ENCODE measurements around the gene HDAC10. TPM values are rescaled to one million over a fixed set of nuclear protein-coding genes. Genes with fewer than 3 reads are reported as not detected.
A peak's percentile ranks its signal among the peaks of the same experiment; 100 is the strongest.

Gene HDAC10
- total RNA-seq, 5 donors from 2014 or later (not counting 1 experiment from before 2014, with no cell fraction given): 101 to 152 (median 128) TPM

- peaks cover 10% of the 10 kb centered on the region for H3K36me3 Mint-ChIP-seq
- peaks cover 14 to 29% of the 10 kb centered on the region in 2 donors for H3K36me3 ChIP-seq (ENCODE audit: control insufficient read depth in 2 of 2, extremely low read depth in 1 of 2, insufficient read depth in 1 of 2, low read length in 1 of 2)
- no peaks in the 10 kb centered on the region for H3K27me3 Mint-ChIP-seq
- H3K4me1 Mint-ChIP-seq: peaks cover 23 to 37% (median 31%) of the 10 kb centered on the region in 3 donors
- ATAC-seq (replicated peaks in 1 of 4) (no peak), DNase-seq (no peak)
- H3K27ac Mint-ChIP-seq: no peak overlapping the region
- no peaks in the 10 kb centered on the region for H3K9me3 ChIP-seq
- peaks cover 11 to 76% of the 10 kb centered on the region in 2 experiments for H3K4me1 ChIP-seq (ENCODE audit: control insufficient read depth in 1 of 2, extremely low read depth in 1 of 2, insufficient read depth in 2 of 2, low read length in 2 of 2)
- no peak overlapping the region for H3K4me3 ChIP-seq (ENCODE audit: control insufficient read depth in 1 of 2, extremely low read depth in 1 of 2, low read length in 1 of 2)
- no peaks in the 10 kb centered on the region for H3K27me3 ChIP-seq (replicated peaks in 1 of 2; ENCODE audit: control insufficient read depth in 2 of 2, extremely low read depth in 1 of 2, insufficient read depth in 2 of 2, low read length in 1 of 2)
- ChIA-PET POLR2A (interaction anchor here (0.5 to 1.0 kb wide), 2 partner anchors 57 to 77 kb away, joined by 3 to 5 read pairs; no protein-coding TSS in a partner anchor), CTCF (no interaction called here)
- H3K9me3 Mint-ChIP-seq: no peaks in the 10 kb centered on the region
- peak overlapping the region in 2 of 3 donors; percentile 13 to 91 for H3K4me3 Mint-ChIP-seq
- WGBS (ENCODE audit: insufficient coverage): 94% methylated on average over 22 of the region's 29 CpGs
- peak overlapping the region; percentile 27 for H3K27ac ChIP-seq (ENCODE audit: low read length)
These were observed 2.6 kb downstream of the HDAC10 start for GRCh38 chr22:50248196-50249081.

- Histone ChIP-seq H3K9me3 (no peaks in the 10 kb centered on the region), H3K27ac (ENCODE audit: low read length) (peak overlapping the region; percentile 27), H3K27me3 (replicated peaks in 1 of 2; ENCODE audit: control insufficient read depth in 2 of 2, extremely low read depth in 1 of 2, insufficient read depth in 2 of 2, low read length in 1 of 2) (no peaks in the 10 kb centered on the region), H3K4me3 (ENCODE audit: control insufficient read depth in 1 of 2, extremely low read depth in 1 of 2, low read length in 1 of 2) (no peak overlapping the region), H3K4me1 (ENCODE audit: control insufficient read depth in 1 of 2, extremely low read depth in 1 of 2, insufficient read depth in 2 of 2, low read length in 2 of 2) (peaks cover 16 to 83% of the 10 kb centered on the region in 2 experiments), H3K36me3 (ENCODE audit: control insufficient read depth in 2 of 2, extremely low read depth in 1 of 2, insufficient read depth in 1 of 2, low read length in 1 of 2) (peaks cover 14 to 29% of the 10 kb centered on the region in 2 donors)
- no peaks in the 10 kb centered on the region for H3K9me3 Mint-ChIP-seq
- H3K27ac Mint-ChIP-seq: peak overlapping the region; percentile 28 to 76
- H3K4me1 Mint-ChIP-seq: peaks cover 28 to 41% (median 34%) of the 10 kb centered on the region in 3 donors
- H3K36me3 Mint-ChIP-seq: peaks cover 10% of the 10 kb centered on the region
- 68% methylated on average over 16 of the region's 16 CpGs for WGBS (ENCODE audit: insufficient coverage)
- no peak for ATAC-seq (replicated peaks in 1 of 4)
- ChIA-PET POLR2A (interaction anchor here in 1 of 2 donors (1.0 kb wide), 1 partner anchor 57 kb away, joined by 3 read pairs; no protein-coding TSS in a partner anchor), CTCF (no interaction called here)
- DNase-seq: peak in 28 of 35 experiments; percentile 25 to 76 (median 45)
- H3K4me3 Mint-ChIP-seq: peak overlapping the region; percentile 13 to 91 (median 41)
- no peaks in the 10 kb centered on the region for H3K27me3 Mint-ChIP-seq
These were observed 3.3 kb downstream of the HDAC10 start for GRCh38 chr22:50247748-50248147.

- H3K4me1 Mint-ChIP-seq: peaks cover 40 to 49% (median 42%) of the 10 kb centered on the region in 3 donors
- H3K4me1 ChIP-seq (ENCODE audit: control insufficient read depth in 1 of 2, extremely low read depth in 1 of 2, insufficient read depth in 2 of 2, low read length in 2 of 2): peaks cover 22 to 87% of the 10 kb centered on the region in 2 experiments
- WGBS (ENCODE audit: insufficient coverage): 96% methylated on average over 14 of the region's 20 CpGs
These were observed 4.6 kb downstream of the HDAC10 start for GRCh38 chr22:50246242-50247175.

GRCh38 chr22:50245214-50246072 lies 5.6 kb downstream of the HDAC10 start:
- peaks cover 20 to 92% of the 10 kb centered on the region in 2 experiments for H3K4me1 ChIP-seq (ENCODE audit: control insufficient read depth in 1 of 2, extremely low read depth in 1 of 2, insufficient read depth in 2 of 2, low read length in 2 of 2)
- H3K36me3 Mint-ChIP-seq: peaks cover 12% of the 10 kb centered on the region
- no peaks in the 10 kb centered on the region for H3K9me3 Mint-ChIP-seq
- H3K36me3 ChIP-seq (ENCODE audit: control insufficient read depth in 2 of 2, extremely low read depth in 1 of 2, insufficient read depth in 1 of 2, low read length in 1 of 2): peaks cover 14 to 29% of the 10 kb centered on the region in 2 donors
- ChIA-PET CTCF (no interaction called here), POLR2A (interaction anchor here in 1 of 2 donors (0.7 kb wide), 1 partner anchor 22 kb away, joined by 3 read pairs; no protein-coding TSS in a partner anchor)
- H3K4me1 Mint-ChIP-seq: peaks cover 47 to 54% (median 50%) of the 10 kb centered on the region in 3 donors
- peak; percentile 39 to 51 (median 44) for ATAC-seq (replicated peaks in 1 of 4)
- peak overlapping the region; percentile 91 to 97 (median 95) for H3K4me3 Mint-ChIP-seq
- H3K4me3 ChIP-seq (ENCODE audit: control insufficient read depth in 1 of 2, extremely low read depth in 1 of 2, low read length in 1 of 2): peak overlapping the region; percentile 77 to 82
- H3K27me3 ChIP-seq (replicated peaks in 1 of 2; ENCODE audit: control insufficient read depth in 2 of 2, extremely low read depth in 1 of 2, insufficient read depth in 2 of 2, low read length in 1 of 2): no peaks in the 10 kb centered on the region
- H3K27me3 Mint-ChIP-seq: no peaks in the 10 kb centered on the region
- 17% methylated on average over 25 of the region's 53 CpGs for WGBS (ENCODE audit: insufficient coverage)
- peak in 1 of 35 experiments; percentile 34 for DNase-seq
- H3K9me3 ChIP-seq: no peaks in the 10 kb centered on the region
- H3K27ac ChIP-seq (ENCODE audit: low read length): peak overlapping the region; percentile 91
- peak overlapping the region; percentile 99 to 100 for H3K27ac Mint-ChIP-seq

More at GRCh38 chr22:50246242-50247175, 4.6 kb downstream of the HDAC10 start:
- ATAC-seq (replicated peaks in 1 of 4) (no peak), DNase-seq (no peak)
- POLR2A ChIA-PET: interaction anchor here in 1 of 2 donors (0.7 kb wide), 1 partner anchor 23 kb away, joined by 3 read pairs; no protein-coding TSS in a partner anchor
- H3K36me3 ChIP-seq (ENCODE audit: control insufficient read depth in 2 of 2, extremely low read depth in 1 of 2, insufficient read depth in 1 of 2, low read length in 1 of 2): peaks cover 14 to 29% of the 10 kb centered on the region in 2 donors
- Mint-ChIP-seq H3K36me3 (peaks cover 10% of the 10 kb centered on the region), H3K27me3 (no peaks in the 10 kb centered on the region), H3K27ac (peak overlapping the region; percentile 36 to 58), H3K4me3 (peak overlapping the region; percentile 59 to 91 (median 65)), H3K9me3 (no peaks in the 10 kb centered on the region)
- no peak overlapping the region for H3K4me3 ChIP-seq (ENCODE audit: control insufficient read depth in 1 of 2, extremely low read depth in 1 of 2, low read length in 1 of 2)
- no peak overlapping the region for H3K27ac ChIP-seq (ENCODE audit: low read length)
- CTCF ChIA-PET: no interaction called here
- no peaks in the 10 kb centered on the region for H3K9me3 ChIP-seq
- no peaks in the 10 kb centered on the region for H3K27me3 ChIP-seq (replicated peaks in 1 of 2; ENCODE audit: control insufficient read depth in 2 of 2, extremely low read depth in 1 of 2, insufficient read depth in 2 of 2, low read length in 1 of 2)

GRCh38 chr22:50244420-50245213 lies 6.4 kb downstream of the HDAC10 start, which contains the start of gene TUBGCP6:
TSS of gene TUBGCP6 (minus strand) at chr22:50245023. CDS start at chr22:50244459, 564 bp downstream.
- H3K9me3 Mint-ChIP-seq: no peaks in the 10 kb centered on the region
- H3K27me3 Mint-ChIP-seq: no peaks in the 10 kb centered on the region
- peaks cover 19% of the 10 kb centered on the region for H3K36me3 Mint-ChIP-seq
- CTCF ChIA-PET: interaction anchor here (0.6 to 1.3 kb wide), 5 partner anchors 48 to 376 kb away, joined by 3 to 8 read pairs (median 4); partner anchors contain the start of gene SCO2 (in 1 of the 2)
- under 1% methylated on average over 75 of the region's 76 CpGs for WGBS (ENCODE audit: insufficient coverage)
- Histone ChIP-seq H3K27me3 (replicated peaks in 1 of 2; ENCODE audit: control insufficient read depth in 2 of 2, extremely low read depth in 1 of 2, insufficient read depth in 2 of 2, low read length in 1 of 2) (no peaks in the 10 kb centered on the region), H3K27ac (ENCODE audit: low read length) (peak within 1 kb of the TSS; percentile 91), H3K4me1 (ENCODE audit: control insufficient read depth in 1 of 2, extremely low read depth in 1 of 2, insufficient read depth in 2 of 2, low read length in 2 of 2) (peaks cover 16 to 85% of the 10 kb centered on the region in 2 experiments), H3K4me3 (ENCODE audit: control insufficient read depth in 1 of 2, extremely low read depth in 1 of 2, low read length in 1 of 2) (peak within 1 kb of the TSS; percentile 77 to 82), H3K36me3 (ENCODE audit: control insufficient read depth in 2 of 2, extremely low read depth in 1 of 2, insufficient read depth in 1 of 2, low read length in 1 of 2) (peaks cover 14 to 37% of the 10 kb centered on the region in 2 donors), H3K9me3 (no peaks in the 10 kb centered on the region)
- POLR2A ChIA-PET: interaction anchor here in 1 of 2 donors (0.5 kb wide), 2 partner anchors 110 to 283 kb away, joined by 3 to 4 read pairs; no protein-coding TSS in a partner anchor
- H3K4me1 Mint-ChIP-seq: peaks cover 42 to 49% (median 44%) of the 10 kb centered on the region in 3 donors
- H3K4me3 Mint-ChIP-seq: peak within 1 kb of the TSS; percentile 91 to 97 (median 95)
- peak within 1 kb of the TSS; percentile 99 to 100 for H3K27ac Mint-ChIP-seq
- peak; percentile 79 to 97 (median 89) for DNase-seq
- ATAC-seq (replicated peaks in 1 of 4): peak; percentile 82 to 85 (median 84)
